Cardiac muscle cell (in vitro differentiated cells and primary cell): Measurements from ENCODE around the gene TMSB10. TPM values are rescaled to one million over a fixed set of nuclear protein-coding genes. Genes with fewer than 3 reads are reported as not detected.

ENCODE experiments used
- DNase-seq, 2 donors: peaks; one replicate each; pipeline versions ENCODE4 v3.0.0 to v3.0.0-alpha.2; 2010 to 2017; ENCODE audit warnings: low read depth in 1 of 2, low spot score in 1 of 2
- H3K27ac ChIP-seq: fragments of 200-600 bp; sonication (generic); 2 replicates; pipeline ENCODE4 v1.5.1; 2016
- H3K27me3 ChIP-seq: fragments of 200-600 bp; sonication (generic); 2 replicates; pipeline ENCODE4 v1.6.0; 2016; ENCODE audit warnings: control low read depth
- H3K36me3 ChIP-seq: fragments of 200-600 bp; sonication (generic); 2 replicates; pipeline ENCODE4 v1.5.1; 2016; ENCODE audit warnings: control low read depth
- H3K4me1 ChIP-seq: fragments of 200-600 bp; sonication (generic); 2 replicates; pipeline ENCODE4 v1.8.1; 2017; ENCODE audit warnings: low read depth, mild to moderate bottlenecking, mixed run types
- H3K4me3 ChIP-seq: fragments of 200-600 bp; sonication (generic); 2 replicates; pipeline ENCODE4 v1.5.1; 2016; ENCODE audit warnings: mild to moderate bottlenecking
- H3K9me3 ChIP-seq: fragments of 200-600 bp; sonication (generic); 2 replicates; pipeline ENCODE4 v1.5.1; 2017; ENCODE audit warnings: low read depth, mild to moderate bottlenecking, control low read depth
- CTCF ChIP-seq: IDR thresholded peaks from 2 replicates; pipeline ENCODE4 v1.5.1; 2012; ENCODE audit warnings: low read depth, mild to moderate bottlenecking, low read length
- polyA plus RNA-seq: library from polyadenylated mRNA; unstranded; fragments of >200 nt; fragmentation: Nextera tagmentation; extraction: Ambion mirVana; gene quantifications from 2 replicates; pipeline ENCODE4 v1.2.1, GENCODE V29; 2016
- total RNA-seq: library from RNA; depleted of rRNA; stranded (reverse); fragments of >200 nt; gene quantifications from 2 replicates; pipeline ENCODE4 v1.2.3, GENCODE V29; 2016

TMSB10 gene
- total and polyA plus RNA-seq, 2 experiments from 2014 or later = 1,175 to 1,740 TPM

GRCh38 chr2:84906108-84906899 is 848 bp downstream of the TMSB10 start:
- DNase-seq = peak in 1 of 2 donors; percentile 19
- Histone ChIP-seq H3K27me3 (no peaks in the 10 kb centered on the region), H3K4me1 (no peaks in the 10 kb centered on the region), H3K9me3 (no peaks in the 10 kb centered on the region), H3K36me3 (no peaks in the 10 kb centered on the region), H3K27ac (peak overlapping the region; percentile 18), H3K4me3 (peak overlapping the region; percentile 71)
- TF ChIP-seq CTCF = no peak

GRCh38 chr2:84906900-84907714 is 1.7 kb downstream of the TMSB10 start:
- H3K9me3 ChIP-seq = no peaks in the 10 kb centered on the region
- DNase-seq = peak; percentile 4 to 94
- H3K27me3 ChIP-seq = no peaks in the 10 kb centered on the region
- H3K4me3 ChIP-seq = peak overlapping the region; percentile 71
- no peaks in the 10 kb centered on the region for H3K36me3 ChIP-seq
- H3K27ac ChIP-seq = peak overlapping the region; percentile 18
- no peak for TF ChIP-seq CTCF
- H3K4me1 ChIP-seq = no peaks in the 10 kb centered on the region

GRCh38 chr2:84908948-84909713 is 3.7 kb downstream of the TMSB10 start:
- H3K4me3 ChIP-seq = no peak overlapping the region
- no peaks in the 10 kb centered on the region for H3K4me1 ChIP-seq
- no peaks in the 10 kb centered on the region for H3K27me3 ChIP-seq
- no peaks in the 10 kb centered on the region for H3K9me3 ChIP-seq
- H3K27ac ChIP-seq = no peak overlapping the region
- TF ChIP-seq CTCF = no peak
- no peaks in the 10 kb centered on the region for H3K36me3 ChIP-seq
- no peak for DNase-seq

- Histone ChIP-seq H3K4me3 (no peak overlapping the region), H3K9me3 (no peaks in the 10 kb centered on the region), H3K27ac (no peak overlapping the region), H3K4me1 (no peaks in the 10 kb centered on the region), H3K36me3 (no peaks in the 10 kb centered on the region), H3K27me3 (no peaks in the 10 kb centered on the region)
- no peak for DNase-seq
- no peak for TF ChIP-seq CTCF
Observed at GRCh38 chr2:84911135-84911678, 5.8 kb downstream of the TMSB10 start.

GRCh38 chr2:84912984-84913383 is 7.5 kb downstream of the TMSB10 start:
- no peak for DNase-seq
- Histone ChIP-seq H3K27me3 (no peaks in the 10 kb centered on the region), H3K27ac (no peak overlapping the region), H3K9me3 (no peaks in the 10 kb centered on the region), H3K4me3 (no peak overlapping the region), H3K36me3 (no peaks in the 10 kb centered on the region), H3K4me1 (no peaks in the 10 kb centered on the region)
- no peak for TF ChIP-seq CTCF
